ENCODE results near the gene COPG2.
A peak's percentile ranks its signal among the peaks of the same experiment; 100 is the strongest.
"Not testable (repeated sequence)": the region's sequence is repeated elsewhere in the genome, so short reads cannot be mapped to it uniquely, and the experiment has no call there.

COPG2 gene, protein sequence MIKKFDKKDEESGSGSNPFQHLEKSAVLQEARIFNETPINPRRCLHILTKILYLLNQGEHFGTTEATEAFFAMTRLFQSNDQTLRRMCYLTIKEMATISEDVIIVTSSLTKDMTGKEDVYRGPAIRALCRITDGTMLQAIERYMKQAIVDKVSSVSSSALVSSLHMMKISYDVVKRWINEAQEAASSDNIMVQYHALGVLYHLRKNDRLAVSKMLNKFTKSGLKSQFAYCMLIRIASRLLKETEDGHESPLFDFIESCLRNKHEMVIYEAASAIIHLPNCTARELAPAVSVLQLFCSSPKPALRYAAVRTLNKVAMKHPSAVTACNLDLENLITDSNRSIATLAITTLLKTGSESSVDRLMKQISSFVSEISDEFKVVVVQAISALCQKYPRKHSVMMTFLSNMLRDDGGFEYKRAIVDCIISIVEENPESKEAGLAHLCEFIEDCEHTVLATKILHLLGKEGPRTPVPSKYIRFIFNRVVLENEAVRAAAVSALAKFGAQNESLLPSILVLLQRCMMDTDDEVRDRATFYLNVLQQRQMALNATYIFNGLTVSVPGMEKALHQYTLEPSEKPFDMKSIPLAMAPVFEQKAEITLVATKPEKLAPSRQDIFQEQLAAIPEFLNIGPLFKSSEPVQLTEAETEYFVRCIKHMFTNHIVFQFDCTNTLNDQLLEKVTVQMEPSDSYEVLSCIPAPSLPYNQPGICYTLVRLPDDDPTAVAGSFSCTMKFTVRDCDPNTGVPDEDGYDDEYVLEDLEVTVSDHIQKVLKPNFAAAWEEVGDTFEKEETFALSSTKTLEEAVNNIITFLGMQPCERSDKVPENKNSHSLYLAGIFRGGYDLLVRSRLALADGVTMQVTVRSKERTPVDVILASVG

DNA sequence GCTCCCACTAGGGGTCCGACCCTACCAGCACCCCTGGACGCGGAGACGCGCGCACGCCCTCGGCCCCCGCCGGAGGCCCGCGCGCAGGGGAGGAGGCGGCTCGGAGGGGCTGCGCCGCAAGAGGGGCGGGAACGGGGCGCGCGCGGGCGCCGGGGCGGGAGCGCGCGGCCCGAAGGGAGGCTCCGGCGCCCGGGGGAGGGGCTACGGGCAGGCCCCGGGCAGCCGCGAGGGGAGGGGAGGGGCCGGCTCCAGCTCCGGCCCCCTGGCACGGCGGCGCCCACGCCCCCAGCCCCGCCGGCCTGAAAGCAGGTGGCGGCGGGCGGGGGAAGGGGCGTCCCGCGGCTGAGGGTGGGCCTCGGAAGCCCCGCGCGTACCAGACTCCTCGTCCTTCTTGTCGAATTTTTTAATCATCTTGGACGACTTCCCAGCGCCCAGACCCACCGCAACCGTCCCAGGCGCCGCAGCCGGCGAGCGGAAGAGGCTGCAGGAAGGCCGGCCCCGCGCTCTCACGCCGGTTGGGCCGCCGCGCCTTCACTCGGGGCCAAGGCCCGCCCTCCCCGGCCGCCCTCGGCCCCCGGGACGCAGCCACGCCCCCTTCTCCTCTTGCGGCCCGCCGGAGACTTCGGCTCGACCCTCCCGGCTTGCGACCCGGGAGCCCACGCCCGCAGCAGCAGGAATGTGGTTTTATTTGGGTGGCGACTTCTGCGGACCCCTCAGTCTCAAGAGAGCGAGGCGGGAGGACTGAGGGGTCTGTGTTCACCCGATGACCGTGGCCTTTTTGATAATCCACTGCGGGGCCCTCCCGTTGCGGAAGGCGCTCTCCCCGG is at the start of gene COPG2:
Gene COPG2 (minus strand): TSS at position 491 of the 827 bp plus-strand sequence. CDS start 80 bp downstream, at position 411.
- DNase-seq = peak; percentile 76

DNA sequence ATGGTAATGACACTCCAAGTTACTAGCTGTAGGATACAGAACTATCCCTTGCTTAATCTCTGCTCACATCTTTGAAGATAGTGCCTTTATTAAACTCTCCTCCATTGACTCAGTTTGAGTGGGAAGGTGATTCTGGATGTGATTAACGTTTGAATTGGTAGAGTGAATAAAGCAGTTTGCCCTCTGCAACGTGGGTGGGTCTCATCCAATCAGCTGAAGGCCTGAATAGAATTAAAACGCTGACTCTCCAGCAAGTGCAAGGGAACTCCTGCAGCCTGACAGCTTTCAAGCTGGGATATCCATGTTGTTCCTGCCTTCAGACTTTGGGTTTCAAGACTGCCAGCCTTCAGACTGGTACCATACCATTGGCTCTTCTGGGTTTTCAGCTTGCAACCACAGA is 43.9 kb upstream of the COPG2 start:
- DNase-seq = no peak

DNA sequence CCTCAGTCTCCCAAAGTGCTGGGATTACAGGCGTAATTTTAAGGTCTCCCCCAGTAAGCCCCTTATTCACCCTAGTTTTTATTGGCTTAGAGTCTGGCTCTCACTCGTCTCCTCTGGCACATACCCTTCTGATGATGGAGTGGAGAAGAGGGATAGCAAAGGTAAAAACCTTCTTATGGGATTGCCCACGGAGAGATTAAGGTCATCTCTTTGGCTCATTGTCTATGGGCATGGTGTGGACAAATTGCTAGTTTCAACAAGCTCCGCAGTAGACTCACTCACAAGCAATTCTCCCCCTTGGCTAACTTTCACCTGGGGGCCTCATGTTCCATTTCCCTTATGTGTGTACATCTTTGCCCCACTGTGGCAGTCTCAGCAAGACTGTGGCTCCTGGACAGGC is 40.2 kb upstream of the COPG2 start:
- DNase-seq = no peak

DNA sequence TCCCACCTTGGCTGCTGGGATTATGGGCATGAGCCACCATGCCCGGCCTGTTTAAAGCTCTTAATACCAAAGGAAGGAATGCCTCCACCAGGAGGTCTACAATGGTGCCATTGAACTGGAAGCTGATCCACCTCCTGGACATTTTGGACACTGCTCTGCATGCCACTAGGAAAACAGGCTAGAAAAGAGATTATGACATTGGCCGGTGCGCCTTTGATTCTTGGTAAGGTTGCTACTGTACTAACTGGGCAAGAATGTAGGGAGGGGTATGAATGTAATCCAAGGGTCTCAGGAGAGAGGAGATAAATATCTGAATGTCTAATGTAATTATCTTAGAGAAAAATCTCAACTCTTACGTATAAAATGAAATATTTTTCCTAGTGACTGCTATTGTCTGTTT is 39.5 kb upstream of the COPG2 start:
- no peak for DNase-seq

DNA sequence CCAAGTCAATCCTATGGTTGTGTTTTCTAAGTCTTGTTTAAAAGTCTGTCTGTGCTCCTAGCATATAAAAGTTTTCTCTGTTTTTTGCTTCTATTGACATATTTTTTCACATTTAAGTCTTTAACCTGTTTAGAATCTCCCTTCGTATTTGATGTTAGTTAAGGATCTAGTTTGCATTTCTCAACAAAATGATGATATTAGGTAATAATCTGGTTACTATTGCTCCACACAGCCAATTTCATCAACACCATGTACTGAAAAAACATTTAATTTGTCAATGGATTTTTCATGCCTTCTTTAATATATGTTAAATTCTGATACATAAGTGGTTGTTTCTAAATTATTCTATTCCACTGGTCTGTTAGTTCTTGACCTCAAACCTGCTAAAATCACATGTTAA is 35.3 kb upstream of the COPG2 start:
- no peak for DNase-seq

DNA sequence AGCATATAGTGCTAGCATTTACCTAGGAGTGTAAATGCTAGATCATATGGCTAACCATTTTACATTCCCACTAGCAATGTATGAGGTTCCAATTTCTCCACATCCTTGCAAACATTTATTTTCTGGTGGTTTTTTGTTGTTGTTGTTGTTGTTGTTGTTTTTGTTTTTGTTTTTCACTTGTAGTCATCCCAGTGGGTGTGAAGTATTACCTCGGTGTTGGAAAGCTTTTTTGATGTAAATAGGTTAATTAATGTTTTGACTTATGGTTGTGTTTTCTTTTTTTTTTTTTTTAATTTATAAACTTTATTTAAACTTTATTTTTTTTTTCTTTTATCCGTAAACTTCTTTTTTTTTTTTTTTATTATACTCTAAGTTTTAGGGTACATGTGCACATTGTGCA is 33.1 kb upstream of the COPG2 start:
- no peak for DNase-seq

DNA sequence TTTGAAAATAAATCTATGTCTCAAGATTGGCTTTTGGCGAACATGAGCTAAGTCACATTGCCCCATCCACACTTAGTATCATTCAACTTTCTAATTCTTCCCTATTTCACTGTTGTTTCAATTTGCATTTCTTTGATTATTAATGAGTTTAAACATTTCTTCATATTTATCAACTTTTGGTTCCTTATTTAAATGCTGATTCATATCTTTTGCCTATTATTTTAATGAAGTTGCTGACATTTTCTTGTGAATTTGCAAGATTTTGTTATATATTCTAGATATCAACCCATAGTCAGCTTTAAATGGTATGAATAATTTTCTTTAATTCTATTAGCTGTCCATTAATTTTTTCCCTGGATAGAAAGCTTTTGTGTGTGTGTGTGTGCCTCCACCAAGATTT is 32.2 kb upstream of the COPG2 start:
- no peak for DNase-seq

DNA sequence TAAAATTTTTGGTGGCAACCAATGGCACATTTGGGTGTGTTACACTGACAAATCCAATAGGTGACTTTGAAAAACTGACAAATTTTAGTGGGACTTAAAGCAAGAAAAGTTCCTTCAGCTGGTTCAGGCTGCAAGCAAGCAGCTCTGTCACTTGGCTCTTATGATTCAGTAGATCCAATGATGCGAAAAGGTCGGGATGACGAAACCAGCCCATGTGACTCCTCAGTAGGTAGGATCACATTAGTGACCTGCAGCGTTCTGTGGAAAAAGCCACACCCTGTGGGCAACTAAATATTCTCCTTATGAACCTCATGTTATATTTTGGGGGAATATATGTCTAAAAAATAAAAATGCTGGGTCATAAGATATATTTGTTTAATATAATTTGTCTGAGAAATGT is 31.1 kb upstream of the COPG2 start:
- DNase-seq = no peak

DNA sequence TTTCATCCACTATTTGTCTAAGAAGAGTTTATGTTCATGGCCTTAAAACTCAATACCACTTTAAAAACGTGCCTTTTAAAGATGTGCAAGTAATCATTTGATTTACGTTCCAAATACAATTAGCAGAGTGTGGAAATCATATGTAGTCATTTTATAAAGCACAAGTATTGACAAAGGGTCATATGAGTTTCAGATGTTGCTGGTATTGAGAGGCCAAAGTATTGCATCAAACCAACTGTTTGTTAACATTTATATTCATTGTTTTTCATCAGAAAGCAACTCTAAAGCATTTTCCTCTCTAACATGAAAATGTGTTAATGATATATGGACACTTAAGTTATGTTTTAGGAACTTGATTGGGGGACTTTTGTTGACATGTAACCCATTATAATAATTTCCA is 29.3 kb upstream of the COPG2 start:
- DNase-seq = no peak

DNA sequence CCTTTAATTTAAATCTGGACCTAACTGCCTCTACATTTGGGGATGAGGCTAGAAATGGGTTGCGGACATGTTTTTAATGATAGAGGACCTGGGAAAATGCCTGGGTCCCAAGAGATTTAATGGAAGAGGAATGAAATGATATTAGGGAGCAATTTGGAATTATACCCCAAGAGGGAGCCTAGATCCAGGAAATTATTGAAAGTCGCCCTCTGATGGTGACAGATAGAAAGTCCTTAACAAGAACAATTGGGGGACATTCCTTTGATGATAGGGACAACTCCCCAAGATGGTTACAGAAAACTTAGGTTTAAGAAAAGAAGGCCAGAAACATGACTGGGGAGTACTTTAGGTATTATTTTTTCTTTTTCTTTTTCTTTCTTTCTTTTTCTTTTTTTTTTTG is 27.3 kb upstream of the COPG2 start:
- peak; percentile 23 for DNase-seq

DNA sequence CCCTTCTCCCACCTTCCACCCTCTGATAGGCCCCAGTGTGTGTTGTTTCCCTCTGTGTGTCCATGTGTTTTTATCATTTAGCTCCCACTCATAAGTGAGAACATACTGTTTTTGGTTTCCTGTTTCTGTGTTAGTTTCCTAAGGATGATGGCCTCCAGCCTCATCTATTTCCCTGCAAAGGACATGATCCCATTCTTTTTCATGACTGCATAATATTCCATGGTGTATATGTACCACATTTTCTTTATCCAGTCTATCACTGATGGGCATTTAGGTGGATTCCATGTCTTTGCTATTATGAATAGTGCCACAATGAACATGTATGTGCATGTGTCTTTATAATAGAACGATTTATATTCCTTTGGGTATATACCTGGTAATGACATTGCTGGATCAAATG is 23.8 kb upstream of the COPG2 start:
- not testable (repeated sequence) for DNase-seq

DNA sequence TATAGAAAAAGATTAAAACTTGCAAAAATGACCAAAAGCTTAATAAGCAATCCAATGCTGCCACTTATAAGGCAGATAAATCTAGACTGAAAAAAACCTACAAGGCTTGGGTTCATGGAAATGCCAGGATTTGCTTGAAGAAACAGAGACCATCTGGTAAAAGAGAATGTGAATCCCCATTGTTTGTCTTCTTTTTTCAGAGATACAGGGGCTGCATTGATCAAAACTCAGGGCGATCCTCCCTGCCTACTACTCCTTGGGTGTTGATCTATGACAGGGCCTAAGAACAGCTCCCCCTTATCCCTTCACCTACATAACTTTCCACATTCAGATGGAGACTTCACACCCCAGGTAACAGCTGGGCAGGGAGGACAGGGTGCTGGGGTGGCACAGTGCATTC is 21.1 kb upstream of the COPG2 start:
- DNase-seq = no peak

DNA sequence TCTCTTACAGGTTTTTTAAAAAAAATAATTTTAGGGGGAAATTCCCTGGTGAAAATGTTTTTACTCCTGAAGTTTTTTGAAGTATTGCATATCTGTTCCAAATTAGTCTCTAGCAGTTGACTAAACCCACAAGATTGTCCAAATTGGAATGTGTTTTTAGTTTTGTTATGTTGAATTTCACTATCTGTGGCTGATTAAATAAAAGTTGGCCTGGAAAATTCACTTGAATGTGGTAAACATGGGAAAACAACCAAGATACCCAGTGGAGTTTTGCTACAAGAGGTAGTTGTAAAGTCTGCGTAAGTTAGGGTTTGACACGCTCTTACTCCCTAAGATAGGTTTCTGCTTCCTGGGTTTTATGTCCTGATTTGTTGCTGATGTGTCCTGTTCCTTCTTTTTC is 14.5 kb upstream of the COPG2 start:
- no peak for DNase-seq

DNA sequence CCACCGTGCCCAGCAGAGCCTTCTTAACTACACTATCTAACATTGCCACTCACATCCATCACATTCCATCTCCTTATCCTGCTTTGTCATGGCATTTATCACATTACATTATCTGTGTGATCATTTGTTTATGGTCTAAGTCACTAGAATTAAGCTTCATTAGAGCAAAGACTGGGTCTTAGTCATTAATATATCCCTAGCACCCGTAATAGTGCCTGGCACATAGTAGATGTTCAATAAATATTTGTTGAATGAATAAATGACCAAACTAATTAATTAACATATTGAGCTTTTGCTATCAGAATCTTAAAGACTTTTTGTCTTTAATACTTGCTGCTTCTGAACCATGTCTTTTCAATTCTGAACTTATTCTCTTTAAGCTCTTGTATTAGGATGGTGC is 5.9 kb upstream of the COPG2 start:
- no peak for DNase-seq

DNA sequence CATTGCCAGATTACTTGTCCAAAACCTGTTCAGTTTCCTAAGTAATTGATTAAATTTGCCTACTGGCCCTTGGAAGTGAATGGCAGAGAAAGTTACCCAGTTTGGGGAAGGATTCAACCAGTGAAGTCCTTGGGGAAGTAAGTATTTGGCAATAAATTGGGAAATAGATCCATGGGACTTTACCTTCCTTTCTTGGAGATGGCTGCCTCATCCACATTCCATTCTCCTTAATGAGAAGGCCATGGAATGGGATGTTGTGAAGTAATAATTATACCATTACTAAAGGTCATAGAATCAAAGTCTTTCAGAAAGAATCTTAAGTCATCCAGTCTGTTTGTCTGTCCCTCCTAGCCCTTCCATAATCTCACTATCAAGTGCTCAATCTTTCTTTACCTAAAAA is 4.5 kb upstream of the COPG2 start:
- DNase-seq = no peak

DNA sequence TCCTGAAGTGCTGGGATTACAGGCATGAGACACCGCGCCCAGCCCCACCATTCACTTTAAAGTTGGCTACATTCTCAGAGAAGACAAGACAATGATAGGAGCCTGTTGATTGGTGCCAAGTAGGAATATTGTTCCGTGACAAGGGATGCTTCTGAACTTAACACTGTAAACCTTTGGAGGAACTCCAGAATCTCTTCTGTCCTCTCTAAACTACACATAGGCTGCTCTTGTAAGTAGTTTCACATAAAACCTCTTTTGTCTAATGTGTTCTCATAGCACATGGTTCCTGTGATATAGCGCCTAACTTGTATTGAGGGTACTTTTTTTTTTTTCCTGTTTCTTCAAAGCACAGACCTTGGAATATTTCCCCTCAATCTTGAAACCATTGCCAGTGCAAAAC is 3.6 kb upstream of the COPG2 start:
- no peak for DNase-seq

DNA sequence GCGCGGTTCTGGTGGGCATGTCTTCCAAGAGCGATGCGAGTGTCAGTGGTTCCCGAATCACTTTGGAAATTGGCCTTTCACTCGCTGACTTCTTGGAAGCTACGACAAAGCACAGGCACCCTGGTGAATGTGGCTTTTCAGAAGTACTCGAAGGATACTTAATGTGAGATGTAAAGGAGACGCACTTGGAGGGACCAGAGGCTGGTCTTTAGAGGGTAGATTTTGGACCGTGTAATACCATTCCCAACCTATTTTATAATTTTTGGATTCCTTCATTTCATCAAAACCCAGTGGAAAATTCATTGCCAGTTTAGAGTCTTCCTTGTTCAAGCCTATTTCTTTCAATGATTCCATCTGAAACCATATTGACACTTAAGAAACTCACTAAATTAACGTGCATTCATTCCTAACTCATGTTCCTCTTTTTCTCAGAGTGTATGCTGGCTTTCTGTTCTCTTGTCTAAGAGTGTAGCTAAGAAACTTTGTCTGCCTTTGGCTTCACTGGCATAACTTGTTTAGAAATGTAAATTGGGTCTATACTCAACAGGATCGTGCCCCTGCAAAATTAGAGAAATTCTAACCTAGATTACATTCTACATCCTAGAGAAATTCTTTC is 645 bp upstream of the COPG2 start:
- DNase-seq = no peak

DNA sequence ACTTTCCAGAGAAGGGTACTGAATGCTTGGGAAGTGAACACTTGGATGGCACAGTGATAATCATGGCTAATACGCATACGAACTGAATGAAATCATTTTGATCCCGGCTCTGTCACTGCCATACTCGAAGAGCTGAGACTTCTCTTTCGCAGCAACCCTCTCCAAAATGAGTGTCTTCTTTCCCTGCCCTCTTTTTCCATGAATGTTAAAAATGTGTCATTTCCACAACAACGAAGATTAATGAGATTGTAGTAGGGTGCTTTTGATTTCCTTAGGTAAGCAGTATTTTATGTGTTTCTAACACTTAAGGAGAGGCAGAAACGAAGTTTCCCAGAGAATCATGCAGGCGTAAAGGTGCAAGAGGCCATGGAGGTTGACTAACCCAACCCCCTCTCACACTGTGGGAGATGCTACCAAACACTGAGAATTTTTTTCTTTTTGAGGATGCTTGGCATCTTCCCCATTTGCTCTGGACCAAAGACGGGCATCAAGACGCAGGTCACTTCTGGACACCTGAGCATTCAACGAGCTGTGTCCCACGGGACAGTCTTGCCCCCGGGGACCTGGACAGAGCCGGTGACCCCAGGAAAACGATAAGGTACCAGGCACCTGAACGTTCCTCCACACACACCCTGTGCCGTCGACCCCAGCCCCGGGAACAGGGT is 823 bp downstream of the COPG2 start:
- peak; percentile 7 for DNase-seq

DNA sequence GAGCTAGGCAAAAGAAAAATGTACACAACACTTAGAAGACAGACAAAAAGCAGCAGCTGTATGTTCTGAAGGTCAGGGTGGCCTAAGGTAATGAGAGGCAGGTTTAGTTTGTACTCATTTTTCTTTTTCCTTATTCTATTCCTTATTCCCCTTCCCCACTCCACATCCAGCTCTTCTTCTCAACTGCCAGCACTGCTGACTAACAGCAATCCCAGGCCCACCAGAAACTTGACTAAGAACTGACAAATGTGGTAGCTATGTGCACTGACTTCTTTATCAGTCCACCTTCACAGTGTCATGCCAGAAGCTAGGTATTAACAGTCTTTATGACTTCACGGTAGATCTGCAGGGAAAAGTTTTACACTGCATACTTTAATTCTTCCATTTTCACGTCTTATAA is 6.1 kb downstream of the COPG2 start:
- DNase-seq = no peak

DNA sequence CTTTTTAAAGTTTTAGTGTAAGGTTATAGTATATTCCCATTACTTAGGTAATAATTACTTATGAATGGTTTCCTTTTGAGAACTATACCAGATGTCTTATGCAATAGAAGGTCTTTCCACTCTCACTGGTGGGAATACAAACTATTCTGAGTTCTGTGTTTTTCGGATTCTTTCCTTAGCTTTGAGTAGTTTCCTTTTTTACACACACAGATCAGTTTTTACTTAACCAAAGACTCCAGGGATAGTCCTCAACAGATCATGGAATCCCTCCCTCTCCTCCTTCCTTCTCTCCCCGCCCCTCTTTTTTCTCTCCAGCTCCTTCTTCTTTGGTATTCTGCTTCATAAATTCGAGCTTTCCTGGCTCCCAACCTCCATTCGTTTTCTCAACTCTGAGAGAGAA is 13.3 kb downstream of the COPG2 start:
- DNase-seq = no peak

DNA sequence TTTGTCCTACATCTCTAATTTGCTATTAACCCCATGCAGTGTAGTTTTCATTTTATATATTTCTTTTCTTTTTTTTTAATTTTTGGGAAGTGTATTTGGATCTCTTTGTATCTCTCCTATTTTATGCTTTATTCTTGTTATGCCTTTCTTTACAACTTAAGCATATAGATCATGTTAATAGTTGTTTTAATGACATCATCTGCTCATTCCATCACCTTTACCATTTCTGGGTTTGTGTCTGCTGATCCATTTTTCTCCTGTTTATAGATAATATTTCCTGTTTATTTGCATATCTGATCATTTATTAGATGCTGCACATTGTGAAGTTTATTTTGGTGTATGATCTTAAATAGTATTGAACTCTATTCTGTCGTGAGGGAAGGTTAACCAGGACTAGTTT is 13.7 kb downstream of the COPG2 start:
- no peak for DNase-seq

DNA sequence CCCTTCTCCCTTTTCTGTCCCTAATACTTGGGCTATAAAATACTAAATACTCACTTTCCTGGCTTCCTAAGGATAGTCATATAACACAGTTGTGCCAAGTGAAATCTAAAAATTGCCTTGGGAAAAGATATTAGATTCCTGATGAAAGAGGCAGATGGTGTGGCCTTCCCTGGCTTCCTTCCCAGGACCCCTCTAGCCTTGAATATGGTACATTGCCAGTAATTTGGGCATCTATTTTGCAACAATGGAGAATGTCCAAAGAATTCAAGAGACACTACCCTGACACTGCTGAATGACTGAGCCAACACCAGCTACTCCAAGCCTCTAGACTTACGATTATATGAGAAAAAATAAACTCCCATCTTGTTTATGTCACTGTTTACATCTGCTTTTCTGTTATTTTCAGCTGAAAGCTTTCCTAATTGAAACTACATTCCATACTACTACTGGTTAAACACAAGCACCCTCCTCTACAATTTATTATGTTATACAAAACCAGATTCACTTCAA is 17.9 kb downstream of the COPG2 start:
- no peak for DNase-seq
